ENCODE measurements around the gene MT1H. TPM values are rescaled to one million over a fixed set of nuclear protein-coding genes. Genes with fewer than 3 reads are reported as not detected.

MT1H gene
- total RNA-seq, 1 experiment from 2014 or later: not detected

- no peak for TF ChIP-seq EZH2phosphoT487 (IDR thresholded peaks at IDR 0.05; ENCODE audit: borderline replicate concordance)
- TF ChIP-seq ATF3 (IDR thresholded peaks at IDR 0.05): no peak
- no peak for TF ChIP-seq EZH2 (IDR thresholded peaks at IDR 0.05)
These were observed 9.6 kb downstream of the MT1H start (continued) for GRCh38 chr16:56679078-56679730.

GRCh38 chr16:56679818-56680217, 10.2 kb downstream of the MT1H start:
- peak overlapping the region; percentile 51 for H3K4me2 ChIP-seq (ENCODE audit: low read length)
- H3K9ac ChIP-seq (ENCODE audit: low read length): no peak overlapping the region
- DNase-seq (ENCODE audit: low read depth, low spot score) (peak; percentile 65), ATAC-seq (peak; percentile 33; the same call in 1 of the 2 replicates)
- ChIA-PET CTCF (interaction anchor here (1.4 kb wide), 1 partner anchor 76 kb away, joined by 3 read pairs; no protein-coding TSS in a partner anchor), RAD21 (ENCODE audit: low non-redundant PET in 1 of 2, low total read pairs in 2 of 2, uncharacterized antibody in 2 of 2, unreplicated experiment in 2 of 2) (interaction anchor here in 1 of 2 experiments (0.7 to 0.8 kb wide), 2 partner anchors 53 to 54 kb away, joined by 3 read pairs; partner anchors contain the start of gene MT1E), POLR2A (interaction anchor here (0.8 to 1.8 kb wide), 5 partner anchors 25 to 73 kb away, joined by 3 to 6 read pairs (median 4); partner anchors contain the start of genes MT1E and MT2A)
- no peaks in the 10 kb centered on the region for H4K20me1 ChIP-seq (ENCODE audit: insufficient read depth)
- H2AFZ ChIP-seq (ENCODE audit: low read depth, low read length, poor library complexity, severe bottlenecking): peak overlapping the region; percentile 57
- TF ChIP-seq EGR1 (IDR thresholded peaks at IDR 0.05; ENCODE audit: low read depth) (no peak), CEBPB (IDR thresholded peaks at IDR 0.05; ENCODE audit: low read depth) (peak; percentile 83), MAX (IDR thresholded peaks at IDR 0.05) (peak; percentile 80), ZNF274 (IDR thresholded peaks at IDR 0.05; ENCODE audit: low read depth, low read length) (no peak), POLR2AphosphoS5 (IDR thresholded peaks at IDR 0.05; ENCODE audit: low read depth, low read length) (peak; percentile 60), SP1 (IDR thresholded peaks at IDR 0.05; ENCODE audit: low read depth) (peak; percentile 76), FOSL1 (IDR thresholded peaks at IDR 0.05; ENCODE audit: low read depth) (peak; percentile 68), CTCF (IDR thresholded peaks at IDR 0.05 in 2 of 3, conservative IDR thresholded peaks at IDR 0.05 in 1 of 3; ENCODE audit: borderline replicate concordance in 1 of 3, insufficient read depth in 1 of 3, low read depth in 2 of 3, low read length in 2 of 3) (no peak), EZH2phosphoT487 (IDR thresholded peaks at IDR 0.05; ENCODE audit: borderline replicate concordance) (no peak), CBX3 (IDR thresholded peaks at IDR 0.05; ENCODE audit: low read depth) (0 out of 2 replicates have a peak, but pooled peaks have one; percentile 52), EZH2 (IDR thresholded peaks at IDR 0.05) (no peak), JUND (IDR thresholded peaks at IDR 0.05) (peak; percentile 78), SRF (IDR thresholded peaks at IDR 0.05; ENCODE audit: low read depth) (no peak), SIN3A (IDR thresholded peaks at IDR 0.05; ENCODE audit: low read depth) (0 out of 2 replicates have a peak, but pooled peaks have one; percentile 34)
- no peak overlapping the region for H3K27ac ChIP-seq (ENCODE audit: low read depth, low read length)
- H3K4me3 ChIP-seq (replicated peaks in 1 of 2; ENCODE audit: low read depth in 1 of 2, low read length in 2 of 2): no peak overlapping the region
- BruUV-seq (replicated peaks): no TSS peak
- peaks cover 13 to 32% of the 10 kb centered on the region in 2 experiments; a peak in 3 of 4 replicates for H3K4me1 ChIP-seq (ENCODE audit: control insufficient read depth in 1 of 2, insufficient read depth in 2 of 2, low read length in 2 of 2)
- intact Hi-C loops (cut with micrococcal nuclease): loop anchor here (5.0 kb wide), 2 partner anchors 53 to 1178 kb away; partner anchors contain the start of gene MT1E
- H3K9me2 ChIP-seq (ENCODE audit: insufficient read depth): no peaks in the 10 kb centered on the region
- H3K79me2 ChIP-seq (ENCODE audit: insufficient read depth, low read length): no peaks in the 10 kb centered on the region
- no peaks in the 10 kb centered on the region for H3K36me3 ChIP-seq (ENCODE audit: control insufficient read depth in 1 of 2, insufficient read depth in 2 of 2, low read length in 2 of 2)
- no peaks in the 10 kb centered on the region for H3K9me3 ChIP-seq (ENCODE audit: control insufficient read depth in 1 of 2, insufficient read depth in 1 of 2, low read depth in 1 of 2, low read length in 2 of 2)
- no peaks in the 10 kb centered on the region for H3K27me3 ChIP-seq (ENCODE audit: insufficient read depth, low read length)

All from HCT116 (cell line).